Prostate gland (tissue), 2 donors: ENCODE results near the gene CLEC1B. TPM values are rescaled to one million over a fixed set of nuclear protein-coding genes. Genes with fewer than 3 reads are reported as not detected.

Experiments used
- DNase-seq: peaks from one replicate; pipeline ENCODE4 v3.0.0-alpha.2; 2019; ENCODE audit warnings: low spot score
- H3K27ac ChIP-seq, 2 donors: fragments of 200-600 bp; sonication (generic); 2 replicates each; pipeline ENCODE4 v1.5.1; 2017 to 2019
- H3K27me3 ChIP-seq: fragments of 200-600 bp; sonication (generic); replicated peaks from 2 replicates; pipeline ENCODE4 v1.5.1; 2019; ENCODE audit not compliant: insufficient read depth
- H3K36me3 ChIP-seq, 2 donors: fragments of 200-600 bp; sonication (generic); 1 replicate in 1 of 2; 2 replicates in 1 of 2; pipeline versions ENCODE4 v1.5.1 to v1.8.1; 2017 to 2019
- H3K4me1 ChIP-seq: fragments of 200-600 bp; sonication (generic); replicated peaks from 2 replicates; pipeline ENCODE4 v1.5.1; 2019
- H3K4me3 ChIP-seq, 2 donors: fragments of 200-600 bp; sonication (generic); 2 replicates each; pipeline ENCODE4 v1.5.1; 2017 to 2019
- H3K9me3 ChIP-seq: fragments of 200-600 bp; sonication (generic); 2 replicates; pipeline ENCODE4 v1.5.1; 2017
- POLR2A ChIP-seq: fragments of 450-650 bp; IDR thresholded peaks from one replicate; pipeline ENCODE4 v1.6.1; 2016; ENCODE audit warnings: antibody characterized with exemption, mild to moderate bottlenecking
- POLR2AphosphoS5 ChIP-seq: sonication (generic); formaldehyde crosslinking; IDR thresholded peaks from one replicate; pipeline ENCODE4 v1.6.1; 2017; ENCODE audit warnings: antibody characterized with exemption
- WGBS: methylation state at CpG from one replicate; pipeline ENCODE4 v1.1.5; 2018; 5-methylcytosine and 5-hydroxymethylcytosine counted together
- intact Hi-C: fragments of 100-400 bp; cut with DNase I; formaldehyde crosslinking; loops from one replicate; pipeline ENCODE4 v1.14.2; 2022
- total RNA-seq, 2 donors: library from RNA; depleted of rRNA; stranded (reverse); fragments of >200 nt; gene quantifications; one replicate each; pipeline ENCODE4 v1.1.0, GENCODE V29; 2016
- TF ChIP-seq, protein P1 (sequence below), 4 experiments: fragments of 200-600 bp in 2 of 4; fragments of 450-650 bp in 2 of 4; sonication (generic) in 2 of 4; IDR thresholded peaks; 1 replicate in 3 of 4; 2 replicates in 1 of 4; pipeline ENCODE4 v1.5.1; 2016 to 2019; ENCODE audit warnings: antibody characterized with exemption in 4 of 4, mild to moderate bottlenecking in 2 of 4, moderate library complexity in 2 of 4

CLEC1B gene
- total RNA-seq, 2 donors from 2014 or later: 1.5 TPM; not detected in 1

- intact Hi-C loops: no loop called here
- 22% methylated on average over 1 of the region's 1 CpG for WGBS
- Histone ChIP-seq H3K36me3 (no peaks in the 10 kb centered on the region), H3K27me3 (no peaks in the 10 kb centered on the region), H3K9me3 (no peaks in the 10 kb centered on the region), H3K4me3 (no peak within 1 kb of the TSS), H3K27ac (no peak within 1 kb of the TSS), H3K4me1 (no peaks in the 10 kb centered on the region)
- TF ChIP-seq POLR2AphosphoS5: no peak
- TF ChIP-seq POLR2A: no peak
- TF ChIP-seq, protein P1, sequence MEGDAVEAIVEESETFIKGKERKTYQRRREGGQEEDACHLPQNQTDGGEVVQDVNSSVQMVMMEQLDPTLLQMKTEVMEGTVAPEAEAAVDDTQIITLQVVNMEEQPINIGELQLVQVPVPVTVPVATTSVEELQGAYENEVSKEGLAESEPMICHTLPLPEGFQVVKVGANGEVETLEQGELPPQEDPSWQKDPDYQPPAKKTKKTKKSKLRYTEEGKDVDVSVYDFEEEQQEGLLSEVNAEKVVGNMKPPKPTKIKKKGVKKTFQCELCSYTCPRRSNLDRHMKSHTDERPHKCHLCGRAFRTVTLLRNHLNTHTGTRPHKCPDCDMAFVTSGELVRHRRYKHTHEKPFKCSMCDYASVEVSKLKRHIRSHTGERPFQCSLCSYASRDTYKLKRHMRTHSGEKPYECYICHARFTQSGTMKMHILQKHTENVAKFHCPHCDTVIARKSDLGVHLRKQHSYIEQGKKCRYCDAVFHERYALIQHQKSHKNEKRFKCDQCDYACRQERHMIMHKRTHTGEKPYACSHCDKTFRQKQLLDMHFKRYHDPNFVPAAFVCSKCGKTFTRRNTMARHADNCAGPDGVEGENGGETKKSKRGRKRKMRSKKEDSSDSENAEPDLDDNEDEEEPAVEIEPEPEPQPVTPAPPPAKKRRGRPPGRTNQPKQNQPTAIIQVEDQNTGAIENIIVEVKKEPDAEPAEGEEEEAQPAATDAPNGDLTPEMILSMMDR (IDR thresholded peaks at IDR 0.05): no peak
- no peak for DNase-seq
Measured at GRCh38 chr12:9971181-9971580, 27.7 kb downstream of the CLEC1B start, which contains the start of gene CLEC12A. CLEC12A (plus strand) TSS chr12:9971409; CDS start chr12:9971597, 188 bp downstream.

DNA sequence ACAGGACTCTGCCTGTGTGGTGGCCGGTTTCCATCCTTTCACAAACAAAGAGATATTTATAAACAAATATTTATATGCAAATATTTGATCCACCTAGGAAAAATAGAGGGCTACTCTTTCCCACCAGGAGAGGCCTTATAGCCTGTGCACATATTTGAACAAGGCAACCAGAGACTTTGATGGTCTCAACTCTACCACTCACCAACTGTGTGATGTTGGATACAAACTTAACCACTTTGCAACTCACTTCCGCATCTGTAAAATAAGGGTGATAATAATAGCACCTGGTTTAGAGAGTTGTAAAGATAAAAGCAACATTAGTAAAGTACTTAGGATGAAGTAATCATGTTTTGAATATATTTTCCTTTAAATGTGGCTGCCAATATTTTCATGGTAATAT is 29.2 kb downstream of the CLEC1B start:
- no peaks in the 10 kb centered on the region for H3K4me1 ChIP-seq
- H3K4me3 ChIP-seq: no peak overlapping the region
- whole genome bisulfite sequencing: 82% methylated on average over 2 of the region's 2 CpGs
- no peak for DNase-seq
- H3K27me3 ChIP-seq: no peaks in the 10 kb centered on the region
- intact Hi-C loops: no loop called here
- H3K9me3 ChIP-seq: no peaks in the 10 kb centered on the region
- no peak overlapping the region for H3K27ac ChIP-seq
- TF ChIP-seq POLR2A (no peak), POLR2AphosphoS5 (no peak)
- TF ChIP-seq, protein P1 (IDR thresholded peaks at IDR 0.05): no peak
- H3K36me3 ChIP-seq: no peaks in the 10 kb centered on the region

GRCh38 chr12:9961901-9962300 is 37.0 kb downstream of the CLEC1B start:
- DNase-seq: no peak
- intact Hi-C loops: no loop called here
- WGBS: 72% methylated on average over 3 of the region's 3 CpGs

GRCh38 chr12:9961106-9961505 is 37.8 kb downstream of the CLEC1B start:
- no peak for DNase-seq
- no peak overlapping the region for H3K4me3 ChIP-seq
- H3K4me1 ChIP-seq: no peaks in the 10 kb centered on the region
- no peaks in the 10 kb centered on the region for H3K27me3 ChIP-seq
- TF ChIP-seq POLR2AphosphoS5 (no peak), POLR2A (no peak)
- TF ChIP-seq, protein P1 (IDR thresholded peaks at IDR 0.05): no peak
- no peaks in the 10 kb centered on the region for H3K9me3 ChIP-seq
- 95% methylated on average over 3 of the region's 3 CpGs for WGBS
- H3K27ac ChIP-seq: no peak overlapping the region
- H3K36me3 ChIP-seq: no peaks in the 10 kb centered on the region
- intact Hi-C loops: no loop called here

More at GRCh38 chr12:9961901-9962300, 37.0 kb downstream of the CLEC1B start:
- Histone ChIP-seq H3K4me3 (no peak overlapping the region), H3K27ac (no peak overlapping the region), H3K36me3 (no peaks in the 10 kb centered on the region), H3K27me3 (no peaks in the 10 kb centered on the region), H3K4me1 (no peaks in the 10 kb centered on the region), H3K9me3 (no peaks in the 10 kb centered on the region)
- TF ChIP-seq POLR2A: no peak
- TF ChIP-seq POLR2AphosphoS5: no peak
- TF ChIP-seq, protein P1 (IDR thresholded peaks at IDR 0.05): no peak

DNA sequence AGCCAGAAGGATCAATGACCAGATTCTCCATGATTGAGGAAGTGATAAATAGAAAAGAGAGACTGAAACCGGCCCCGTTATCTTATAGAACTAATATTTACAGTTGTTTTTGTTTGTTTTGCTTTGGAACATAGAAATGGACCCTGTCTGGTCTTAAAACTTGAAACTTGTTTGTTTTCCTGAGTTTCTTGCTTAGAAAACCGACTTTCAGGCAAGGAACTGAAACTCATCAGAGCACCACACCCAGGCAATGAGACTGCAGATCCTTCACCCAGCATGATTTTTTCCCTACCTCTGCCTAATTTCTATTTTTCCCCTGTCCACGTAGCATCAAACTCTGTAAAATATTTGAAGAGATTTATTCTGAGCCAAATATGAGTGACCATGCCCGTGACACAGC is 38.3 kb downstream of the CLEC1B start:
- H3K4me1 ChIP-seq: no peaks in the 10 kb centered on the region

More for the DNA sequence above, 38.3 kb downstream of the CLEC1B start:
- no peak overlapping the region for H3K4me3 ChIP-seq
- intact Hi-C loops: no loop called here
- no peaks in the 10 kb centered on the region for H3K9me3 ChIP-seq
- no peaks in the 10 kb centered on the region for H3K36me3 ChIP-seq
- TF ChIP-seq, protein P1 (IDR thresholded peaks at IDR 0.05): no peak
- TF ChIP-seq POLR2A: no peak
- no peak for TF ChIP-seq POLR2AphosphoS5
- H3K27me3 ChIP-seq: no peaks in the 10 kb centered on the region
- no peak overlapping the region for H3K27ac ChIP-seq
- 60% methylated on average over 5 of the region's 5 CpGs for WGBS
- DNase-seq: no peak
